Esophagus squamous epithelium (tissue), 4 donors: ENCODE measurements around the gene ILF2.

Experiments
- POLR2A ChIP-seq, 4 donors: fragments of 450-650 bp; IDR thresholded peaks; one replicate each; pipeline ENCODE4 v1.6.1; 2017; ENCODE audit warnings: antibody characterized with exemption in 4 of 4, mild to moderate bottlenecking in 4 of 4, moderate library complexity in 3 of 4
- TF ChIP-seq, protein P1 (sequence below), 6 experiments: fragments of 450-650 bp in 4 of 6; fragments of 200-600 bp in 2 of 6; sonication (generic) in 2 of 6; IDR thresholded peaks; one replicate each; pipeline ENCODE4 v1.5.1; 2016 to 2019; ENCODE audit warnings: antibody characterized with exemption in 6 of 6, mild to moderate bottlenecking in 4 of 6, moderate library complexity in 4 of 6

GRCh38 chr1:153643816-153644215 is 27.0 kb downstream of the ILF2 start:
- TF ChIP-seq, protein P1, sequence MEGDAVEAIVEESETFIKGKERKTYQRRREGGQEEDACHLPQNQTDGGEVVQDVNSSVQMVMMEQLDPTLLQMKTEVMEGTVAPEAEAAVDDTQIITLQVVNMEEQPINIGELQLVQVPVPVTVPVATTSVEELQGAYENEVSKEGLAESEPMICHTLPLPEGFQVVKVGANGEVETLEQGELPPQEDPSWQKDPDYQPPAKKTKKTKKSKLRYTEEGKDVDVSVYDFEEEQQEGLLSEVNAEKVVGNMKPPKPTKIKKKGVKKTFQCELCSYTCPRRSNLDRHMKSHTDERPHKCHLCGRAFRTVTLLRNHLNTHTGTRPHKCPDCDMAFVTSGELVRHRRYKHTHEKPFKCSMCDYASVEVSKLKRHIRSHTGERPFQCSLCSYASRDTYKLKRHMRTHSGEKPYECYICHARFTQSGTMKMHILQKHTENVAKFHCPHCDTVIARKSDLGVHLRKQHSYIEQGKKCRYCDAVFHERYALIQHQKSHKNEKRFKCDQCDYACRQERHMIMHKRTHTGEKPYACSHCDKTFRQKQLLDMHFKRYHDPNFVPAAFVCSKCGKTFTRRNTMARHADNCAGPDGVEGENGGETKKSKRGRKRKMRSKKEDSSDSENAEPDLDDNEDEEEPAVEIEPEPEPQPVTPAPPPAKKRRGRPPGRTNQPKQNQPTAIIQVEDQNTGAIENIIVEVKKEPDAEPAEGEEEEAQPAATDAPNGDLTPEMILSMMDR (IDR thresholded peaks at IDR 0.05), result no peak
- TF ChIP-seq POLR2A (IDR thresholded peaks at IDR 0.05), result no peak
